IgD-negative memory B cell (primary cell): ENCODE data around the gene CFAP251. TPM values are rescaled to one million over a fixed set of nuclear protein-coding genes. Genes with fewer than 3 reads are reported as not detected.

Experiments
- H3K27ac Mint-ChIP-seq, 3 donors: one replicate each; pipeline ENCODE4 v1.8.0; 2020 to 2022; ENCODE audit warnings: mild to moderate bottlenecking in 3 of 3, mixed read lengths in 3 of 3, moderate library complexity in 1 of 3
- H3K27me3 Mint-ChIP-seq: one replicate; pipeline ENCODE4 v1.8.0; 2021; ENCODE audit warnings: mixed read lengths
- H3K36me3 Mint-ChIP-seq: one replicate; pipeline ENCODE4 v1.8.0; 2020; ENCODE audit warnings: mild to moderate bottlenecking, mixed read lengths
- H3K4me1 Mint-ChIP-seq, 3 donors: one replicate each; pipeline ENCODE4 v1.8.0; 2020 to 2022; ENCODE audit warnings: mixed read lengths in 3 of 3, mild to moderate bottlenecking in 1 of 3
- H3K4me3 Mint-ChIP-seq, 4 donors: one replicate each; pipeline ENCODE4 v1.8.0; 2020 to 2022; ENCODE audit warnings: mild to moderate bottlenecking in 4 of 4, mixed read lengths in 4 of 4, moderate library complexity in 3 of 4
- H3K9me3 Mint-ChIP-seq, 3 donors: one replicate each; pipeline ENCODE4 v1.8.0; 2020 to 2021; ENCODE audit warnings: mixed read lengths in 3 of 3, mild to moderate bottlenecking in 1 of 3
- polyA plus RNA-seq: library from polyadenylated mRNA; unstranded; fragments of 300-500 nt; fragmentation: Illumina TruSeq; gene quantifications from one replicate; pipeline ENCODE4 v1.2.3, GENCODE V29; 2021

CFAP251 gene
- polyA plus RNA-seq, 1 donor from 2014 or later: not detected

- Mint-ChIP-seq H3K27ac (peak overlapping the region in 2 of 3 donors; percentile 0 to 17), H3K9me3 (no peaks in the 10 kb centered on the region), H3K4me3 (peak overlapping the region; percentile 5 to 86 (median 68))
Measured at GRCh38 chr12:122006186-122006926, 88.0 kb downstream of the CFAP251 start.

GRCh38 chr12:122009741-122010140 is 91.3 kb downstream of the CFAP251 start:
- no peak overlapping the region for H3K27ac Mint-ChIP-seq
- peaks cover 14% of the 10 kb centered on the region for H3K27me3 Mint-ChIP-seq
- H3K4me1 Mint-ChIP-seq: peaks cover 24 to 26% (median 24%) of the 10 kb centered on the region in 3 donors

More at GRCh38 chr12:122006186-122006926, 88.0 kb downstream of the CFAP251 start:
- peaks cover 1% of the 10 kb centered on the region for H3K36me3 Mint-ChIP-seq
- peaks cover 41 to 50% (median 43%) of the 10 kb centered on the region in 3 donors for H3K4me1 Mint-ChIP-seq
- H3K27me3 Mint-ChIP-seq: peaks cover 14% of the 10 kb centered on the region

GRCh38 chr12:122012184-122012583 is 93.8 kb downstream of the CFAP251 start:
- H3K4me1 Mint-ChIP-seq: peaks cover 8 to 13% (median 11%) of the 10 kb centered on the region in 3 donors
- no peaks in the 10 kb centered on the region for H3K36me3 Mint-ChIP-seq
- no peaks in the 10 kb centered on the region for H3K9me3 Mint-ChIP-seq
- peak overlapping the region in 1 of 3 donors; percentile 35 for H3K27ac Mint-ChIP-seq
- H3K27me3 Mint-ChIP-seq: peaks cover 10% of the 10 kb centered on the region
- no peak overlapping the region for H3K4me3 Mint-ChIP-seq

More at GRCh38 chr12:122009741-122010140, 91.3 kb downstream of the CFAP251 start:
- Mint-ChIP-seq H3K9me3 (no peaks in the 10 kb centered on the region), H3K4me3 (peak overlapping the region in 2 of 4 donors; percentile 41 to 92), H3K36me3 (no peaks in the 10 kb centered on the region)

- peaks cover 5 to 9% (median 6%) of the 10 kb centered on the region in 3 donors for H3K4me1 Mint-ChIP-seq
- H3K27ac Mint-ChIP-seq: no peak overlapping the region
- peaks cover 10% of the 10 kb centered on the region for H3K27me3 Mint-ChIP-seq
- no peaks in the 10 kb centered on the region for H3K36me3 Mint-ChIP-seq
- H3K4me3 Mint-ChIP-seq: peak overlapping the region in 1 of 4 donors; percentile 64
- H3K9me3 Mint-ChIP-seq: no peaks in the 10 kb centered on the region
Measured at GRCh38 chr12:122013136-122013535, 94.7 kb downstream of the CFAP251 start.

- Mint-ChIP-seq H3K27me3 (peaks cover 6% of the 10 kb centered on the region), H3K36me3 (no peaks in the 10 kb centered on the region), H3K4me1 (peaks cover under 1 to 4% (median 2%) of the 10 kb centered on the region in 3 donors), H3K9me3 (peaks cover 0 to 4% (median 4%) of the 10 kb centered on the region in 3 donors), H3K4me3 (no peak overlapping the region), H3K27ac (peak overlapping the region in 1 of 3 donors; percentile 53)
Measured at GRCh38 chr12:122013791-122014590, 95.6 kb downstream of the CFAP251 start.

- Mint-ChIP-seq H3K4me1 (peaks cover 0 to 4% (median 2%) of the 10 kb centered on the region in 3 donors), H3K4me3 (no peak overlapping the region), H3K27ac (no peak overlapping the region), H3K27me3 (peaks cover 5% of the 10 kb centered on the region), H3K36me3 (peaks cover 3% of the 10 kb centered on the region), H3K9me3 (peaks cover 0 to 5% (median 4%) of the 10 kb centered on the region in 3 donors)
Measured at GRCh38 chr12:122014781-122015180, 96.4 kb downstream of the CFAP251 start.

- H3K36me3 Mint-ChIP-seq: peaks cover 5% of the 10 kb centered on the region
Measured at GRCh38 chr12:122018457-122018856, 100.1 kb downstream of the CFAP251 start.

GRCh38 chr12:122018937-122019336 is 100.5 kb downstream of the CFAP251 start:
- peaks cover 0 to 5% (median 4%) of the 10 kb centered on the region in 3 donors for H3K9me3 Mint-ChIP-seq
- H3K27me3 Mint-ChIP-seq: peaks cover 12% of the 10 kb centered on the region
- H3K4me1 Mint-ChIP-seq: peaks cover 7 to 12% (median 9%) of the 10 kb centered on the region in 3 donors
- peak overlapping the region in 2 of 3 donors; percentile 22 to 41 for H3K27ac Mint-ChIP-seq
- peaks cover 5% of the 10 kb centered on the region for H3K36me3 Mint-ChIP-seq
- H3K4me3 Mint-ChIP-seq: peak overlapping the region in 1 of 4 donors; percentile 6

More at GRCh38 chr12:122018457-122018856, 100.1 kb downstream of the CFAP251 start:
- peak overlapping the region in 1 of 4 donors; percentile 6 for H3K4me3 Mint-ChIP-seq
- H3K27me3 Mint-ChIP-seq: peaks cover 11% of the 10 kb centered on the region
- H3K27ac Mint-ChIP-seq: peak overlapping the region in 1 of 3 donors; percentile 41
- H3K4me1 Mint-ChIP-seq: peaks cover 7 to 11% (median 9%) of the 10 kb centered on the region in 3 donors
- peaks cover 0 to 5% (median 4%) of the 10 kb centered on the region in 3 donors for H3K9me3 Mint-ChIP-seq

GRCh38 chr12:122020795-122021192 is 102.4 kb downstream of the CFAP251 start:
- Mint-ChIP-seq H3K36me3 (peaks cover 5% of the 10 kb centered on the region), H3K4me1 (peaks cover 13 to 17% (median 14%) of the 10 kb centered on the region in 3 donors), H3K27ac (peak overlapping the region; percentile 34 to 97 (median 91)), H3K9me3 (peaks cover 0 to 5% (median 4%) of the 10 kb centered on the region in 3 donors), H3K27me3 (peaks cover 12% of the 10 kb centered on the region), H3K4me3 (peak overlapping the region; percentile 87 to 95 (median 93))

- Mint-ChIP-seq H3K36me3 (peaks cover 5% of the 10 kb centered on the region), H3K4me1 (peaks cover 13 to 17% (median 16%) of the 10 kb centered on the region in 3 donors), H3K27me3 (peaks cover 12% of the 10 kb centered on the region), H3K4me3 (peak overlapping the region; percentile 87 to 95 (median 93)), H3K9me3 (peaks cover 0 to 5% (median 4%) of the 10 kb centered on the region in 3 donors), H3K27ac (peak overlapping the region; percentile 34 to 97 (median 91))
Measured at GRCh38 chr12:122021193-122021821, 102.9 kb downstream of the CFAP251 start.

GRCh38 chr12:122021822-122022392 is 103.5 kb downstream of the CFAP251 start, which contains the start of gene BCL7A:
TSS of gene BCL7A (plus strand) at chr12:122021884. CDS start at chr12:122022092, 208 bp downstream.
- Mint-ChIP-seq H3K4me1 (peaks cover 15 to 23% (median 20%) of the 10 kb centered on the region in 3 donors), H3K36me3 (peaks cover 8% of the 10 kb centered on the region), H3K27ac (peak within 1 kb of the TSS; percentile 86 to 97 (median 95)), H3K4me3 (peak within 1 kb of the TSS; percentile 87 to 98 (median 95)), H3K27me3 (peaks cover 11% of the 10 kb centered on the region), H3K9me3 (peaks cover 0 to 5% (median 4%) of the 10 kb centered on the region in 3 donors)

GRCh38 chr12:122022393-122023338 is 104.3 kb downstream of the CFAP251 start:
- peaks cover 20 to 29% (median 25%) of the 10 kb centered on the region in 3 donors for H3K4me1 Mint-ChIP-seq
- peak overlapping the region; percentile 86 to 98 (median 93) for H3K4me3 Mint-ChIP-seq
- peaks cover 11% of the 10 kb centered on the region for H3K27me3 Mint-ChIP-seq
- H3K9me3 Mint-ChIP-seq: peaks cover 0 to 5% (median 4%) of the 10 kb centered on the region in 3 donors
- H3K27ac Mint-ChIP-seq: peak overlapping the region in 2 of 3 donors; percentile 90 to 95
- H3K36me3 Mint-ChIP-seq: peaks cover 8% of the 10 kb centered on the region
